GM23338 (cell line): Measurements from ENCODE around the gene SLC15A5. TPM values are rescaled to one million over a fixed set of nuclear protein-coding genes. Genes with fewer than 3 reads are reported as not detected.

Source experiments
- ATAC-seq: fragments of 200-7000 bp; cut with Tn5 transposase; 3 replicates; pipeline ENCODE4 v1.9.1; 2020
- DNase-seq: peaks from one replicate; pipeline ENCODE4 v3.0.0-alpha.2; 2015; ENCODE audit warnings: low spot score
- H2AFZ ChIP-seq: fragments of 200-600 bp; sonication (generic); 2 replicates; pipeline ENCODE4 v1.8.0; 2016; ENCODE audit warnings: antibody characterized with exemption, mild to moderate bottlenecking, moderate library complexity
- H3F3A ChIP-seq: fragments of 200-600 bp; sonication (generic); replicated peaks from 2 replicates; pipeline ENCODE4 v1.8.0; 2017; ENCODE audit warnings: antibody characterized with exemption, mixed run types, low read depth
- H3K27ac ChIP-seq: fragments of 200-600 bp; sonication (generic); 2 replicates; pipeline ENCODE4 v1.6.1; 2016; ENCODE audit warnings: low read depth
- H3K27me3 ChIP-seq: fragments of 200-600 bp; sonication (generic); 2 replicates; pipeline ENCODE4 v1.8.0; 2016; ENCODE audit warnings: mild to moderate bottlenecking, mixed run types, moderate library complexity; ENCODE audit not compliant: insufficient read depth
- H3K36me3 ChIP-seq: fragments of 200-600 bp; sonication (generic); 2 replicates; pipeline ENCODE4 v1.8.0; 2016; ENCODE audit warnings: mild to moderate bottlenecking; ENCODE audit not compliant: insufficient read depth
- H3K4me1 ChIP-seq: fragments of 200-600 bp; sonication (generic); 2 replicates; pipeline ENCODE4 v1.8.0; 2016; ENCODE audit warnings: mild to moderate bottlenecking, moderate library complexity; ENCODE audit not compliant: insufficient read depth
- H3K4me2 ChIP-seq: fragments of 200-600 bp; sonication (generic); 2 replicates; pipeline ENCODE4 v1.7.1; 2017; ENCODE audit warnings: mixed run types
- H3K4me3 ChIP-seq: fragments of 200-600 bp; sonication (generic); 2 replicates; pipeline ENCODE4 v1.6.1; 2016; ENCODE audit warnings: mixed run types
- H3K79me2 ChIP-seq: fragments of 200-600 bp; sonication (generic); replicated peaks from 2 replicates; pipeline ENCODE4 v1.8.0; 2017; ENCODE audit warnings: mild to moderate bottlenecking; ENCODE audit not compliant: insufficient read depth
- H3K9me2 ChIP-seq: fragments of 200-600 bp; sonication (generic); 2 replicates; pipeline ENCODE4 v1.8.0; 2017; ENCODE audit not compliant: insufficient read depth
- H4K20me1 ChIP-seq: fragments of 200-600 bp; sonication (generic); replicated peaks from 2 replicates; pipeline ENCODE4 v1.8.0; 2017; ENCODE audit warnings: mild to moderate bottlenecking; ENCODE audit not compliant: insufficient read depth
- H3K27ac Mint-ChIP-seq: 2 replicates; pipeline ENCODE4 v1.8.0; 2020; ENCODE audit warnings: inconsistent platforms, mild to moderate bottlenecking, moderate library complexity, mixed read lengths
- H3K27me3 Mint-ChIP-seq: 3 replicates; pipeline ENCODE4 v1.8.0; 2022; ENCODE audit warnings: low read depth, mild to moderate bottlenecking, moderate library complexity, mixed read lengths, inconsistent platforms; ENCODE audit not compliant: insufficient read depth, poor library complexity
- H3K36me3 Mint-ChIP-seq: 3 replicates; pipeline ENCODE4 v1.8.0; 2021; ENCODE audit warnings: low read depth, mild to moderate bottlenecking, inconsistent platforms, moderate library complexity, mixed read lengths
- H3K4me1 Mint-ChIP-seq: 3 replicates; pipeline ENCODE4 v1.8.0; 2020; ENCODE audit warnings: mild to moderate bottlenecking, inconsistent platforms, mixed read lengths
- H3K4me3 Mint-ChIP-seq: 3 replicates; pipeline ENCODE4 v1.8.0; 2021; ENCODE audit warnings: moderate library complexity, mild to moderate bottlenecking, inconsistent platforms, mixed read lengths
- H3K9me3 Mint-ChIP-seq: 3 replicates; pipeline ENCODE4 v1.8.0; 2020; ENCODE audit warnings: moderate library complexity, mild to moderate bottlenecking, inconsistent platforms, mixed read lengths
- CREB1 ChIP-seq: fragments of 250-450 bp; sonication (Bioruptor Pico); IDR thresholded peaks from 2 replicates; pipeline ENCODE4 v1.5.0; 2020; ENCODE audit warnings: low read depth, mild to moderate bottlenecking, moderate library complexity
- ETS1 ChIP-seq: IDR thresholded peaks from 2 replicates; pipeline ENCODE4 v1.6.1; 2016; ENCODE audit warnings: antibody characterized with exemption
- EZH2 ChIP-seq: fragments of 200-600 bp; sonication (generic); IDR thresholded peaks from one replicate; pipeline ENCODE4 v1.8.0; 2017; ENCODE audit warnings: antibody characterized with exemption, mild to moderate bottlenecking, low read depth; ENCODE audit not compliant: unreplicated experiment
- EZH2phosphoT487 ChIP-seq: fragments of 200-600 bp; sonication (generic); IDR thresholded peaks from one replicate; pipeline ENCODE4 v1.8.1; 2018; ENCODE audit warnings: antibody characterized with exemption; ENCODE audit not compliant: unreplicated experiment
- JUNB ChIP-seq: IDR thresholded peaks from one replicate; pipeline ENCODE4 v1.6.1; 2016; ENCODE audit warnings: antibody characterized with exemption; ENCODE audit not compliant: unreplicated experiment
- NANOG ChIP-seq: IDR thresholded peaks from 2 replicates; pipeline ENCODE4 v1.6.1; 2016; ENCODE audit warnings: antibody characterized with exemption, borderline replicate concordance
- REST ChIP-seq: IDR thresholded peaks from one replicate; pipeline ENCODE4 v1.6.1; 2018; ENCODE audit warnings: antibody characterized with exemption; ENCODE audit not compliant: unreplicated experiment
- STAT1 ChIP-seq: IDR thresholded peaks from one replicate; pipeline ENCODE4 v1.6.1; 2016; ENCODE audit warnings: antibody characterized with exemption; ENCODE audit not compliant: unreplicated experiment
- ZNF114 ChIP-seq: fragments of 250-450 bp; sonication (Bioruptor Pico); IDR thresholded peaks from 2 replicates; pipeline ENCODE4 v1.5.0; 2020; ENCODE audit warnings: mild to moderate bottlenecking, moderate library complexity
- ZNF462 ChIP-seq: fragments of 250-450 bp; sonication (Bioruptor Pico); IDR thresholded peaks from 2 replicates; pipeline ENCODE4 v1.5.0; 2020; ENCODE audit warnings: mild to moderate bottlenecking, moderate library complexity
- polyA plus RNA-seq: library from polyadenylated mRNA; unstranded; fragments of >200 nt; fragmentation: Nextera tagmentation; extraction: Ambion mirVana; gene quantifications from 2 replicates; pipeline ENCODE4 v1.2.1, GENCODE V29; 2016
- total RNA-seq: library from RNA; depleted of rRNA; stranded (reverse); fragments of >200 nt; shearing (Covaris generic); gene quantifications from 2 replicates; pipeline ENCODE4 v1.2.3, GENCODE V29; 2014
- TF ChIP-seq, protein P1 (sequence below), 2 experiments: fragments of 200-600 bp in 1 of 2; sonication (generic) in 1 of 2; conservative IDR thresholded peaks; 2 replicates each; pipeline versions ENCODE4 v1.5.1 to v1.6.1; 2016 to 2017; ENCODE audit warnings: antibody characterized with exemption in 2 of 2, low read depth in 2 of 2, mild to moderate bottlenecking in 2 of 2, moderate library complexity in 1 of 2

SLC15A5 gene
- total and polyA plus RNA-seq, 2 experiments from 2014 or later: not detected

DNA sequence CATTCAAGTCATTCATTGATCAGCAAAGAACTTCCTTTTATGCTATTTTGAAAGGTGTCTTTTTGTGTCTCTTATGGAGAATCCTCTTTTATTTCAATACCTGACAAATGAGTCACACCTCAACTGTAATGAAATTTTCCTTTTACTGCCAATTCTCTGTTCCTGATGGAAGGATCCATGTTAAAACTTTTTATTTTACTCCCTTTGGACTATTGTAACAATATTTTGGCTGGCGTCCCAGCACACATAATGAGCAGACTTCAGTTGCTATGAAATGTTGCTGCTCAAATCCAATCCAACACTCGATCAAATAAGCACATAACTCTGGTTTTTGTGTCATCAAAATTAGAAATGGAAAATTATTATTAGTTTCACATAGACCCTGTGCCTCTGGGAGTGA is 21.9 kb upstream of the SLC15A5 start:
- no peak overlapping the region for H3K27ac Mint-ChIP-seq
- Histone ChIP-seq H3K4me2 (no peak overlapping the region), H3K36me3 (no peaks in the 10 kb centered on the region), H3K9me2 (no peaks in the 10 kb centered on the region; the same call in 1 of the 2 replicates), H4K20me1 (no peaks in the 10 kb centered on the region), H3K27me3 (no peaks in the 10 kb centered on the region), H3K79me2 (no peaks in the 10 kb centered on the region), H3F3A (no peaks in the 10 kb centered on the region), H3K27ac (no peak overlapping the region), H3K4me3 (no peak overlapping the region), H2AFZ (no peak overlapping the region), H3K4me1 (peaks cover 12% of the 10 kb centered on the region; the same call in 1 of the 2 replicates)
- ATAC-seq (no peak), DNase-seq (no peak)
- no peaks in the 10 kb centered on the region for H3K9me3 Mint-ChIP-seq
- peaks cover 4% of the 10 kb centered on the region; the same call in 2 of the 3 replicates for H3K4me1 Mint-ChIP-seq
- no peak overlapping the region for H3K4me3 Mint-ChIP-seq
- TF ChIP-seq EZH2 (no peak), STAT1 (no peak), CREB1 (CRISPR knock-in tag) (no peak), EZH2phosphoT487 (no peak), ETS1 (no peak), ZNF114 (CRISPR knock-in tag) (no peak), NANOG (no peak), REST (no peak), JUNB (no peak), ZNF462 (CRISPR knock-in tag) (no peak)
- TF ChIP-seq, protein P1, sequence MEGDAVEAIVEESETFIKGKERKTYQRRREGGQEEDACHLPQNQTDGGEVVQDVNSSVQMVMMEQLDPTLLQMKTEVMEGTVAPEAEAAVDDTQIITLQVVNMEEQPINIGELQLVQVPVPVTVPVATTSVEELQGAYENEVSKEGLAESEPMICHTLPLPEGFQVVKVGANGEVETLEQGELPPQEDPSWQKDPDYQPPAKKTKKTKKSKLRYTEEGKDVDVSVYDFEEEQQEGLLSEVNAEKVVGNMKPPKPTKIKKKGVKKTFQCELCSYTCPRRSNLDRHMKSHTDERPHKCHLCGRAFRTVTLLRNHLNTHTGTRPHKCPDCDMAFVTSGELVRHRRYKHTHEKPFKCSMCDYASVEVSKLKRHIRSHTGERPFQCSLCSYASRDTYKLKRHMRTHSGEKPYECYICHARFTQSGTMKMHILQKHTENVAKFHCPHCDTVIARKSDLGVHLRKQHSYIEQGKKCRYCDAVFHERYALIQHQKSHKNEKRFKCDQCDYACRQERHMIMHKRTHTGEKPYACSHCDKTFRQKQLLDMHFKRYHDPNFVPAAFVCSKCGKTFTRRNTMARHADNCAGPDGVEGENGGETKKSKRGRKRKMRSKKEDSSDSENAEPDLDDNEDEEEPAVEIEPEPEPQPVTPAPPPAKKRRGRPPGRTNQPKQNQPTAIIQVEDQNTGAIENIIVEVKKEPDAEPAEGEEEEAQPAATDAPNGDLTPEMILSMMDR (conservative IDR thresholded peaks at IDR 0.05; ENCODE audit: low read depth in 2 of 2): no peak
- no peaks in the 10 kb centered on the region for H3K36me3 Mint-ChIP-seq
- no peaks in the 10 kb centered on the region for H3K27me3 Mint-ChIP-seq
